IMR-90 (cell line): ENCODE results near the gene CYREN. TPM values are rescaled to one million over a fixed set of nuclear protein-coding genes. Genes with fewer than 3 reads are reported as not detected.

Source experiments
- ATAC-seq: fragments of 200-7000 bp; cut with Tn5 transposase; 2 replicates; pipeline ENCODE4 v1.9.1; 2020; ENCODE audit warnings: low read depth, mild to moderate bottlenecking, moderate library complexity
- BruUV-seq: library from RNA; stranded (reverse); fragments of 400-500 nt; replicated peaks from 2 replicates; lab custom pipeline; 2021; lab: Mats Ljungman, UMichigan
- CTCF ChIA-PET: fragments of 300-600 bp; formaldehyde crosslinking; extraction: SDS; loops from one replicate; lab custom pipeline; 2021; ENCODE audit warnings: antibody characterized with exemption; lab: Yijun Ruan, JAX
- POLR2A ChIA-PET: fragments of 300-600 bp; sonication (Branson Sonifier 250); formaldehyde crosslinking; loops from one replicate; lab custom pipeline; 2022; ENCODE audit warnings: antibody characterized with exemption; ENCODE audit not compliant: unreplicated experiment; lab: Charles Lee
- DNase-seq: peaks from one replicate; pipeline ENCODE4 v3.0.0; 2013
- H2AFZ ChIP-seq: replicated peaks from 2 replicates; pipeline ENCODE3; 2013; ENCODE audit warnings: low read length, mild to moderate bottlenecking; ENCODE audit not compliant: poor library complexity
- H2AK5ac ChIP-seq: 2 replicates; pipeline ENCODE4 v1.6.1; 2013; ENCODE audit warnings: low read depth, low read length, inconsistent platforms
- H2AK9ac ChIP-seq: replicated peaks from 2 replicates; pipeline ENCODE3; 2013; ENCODE audit warnings: mild to moderate bottlenecking, low read depth, low read length, moderate library complexity; ENCODE audit not compliant: poor library complexity
- H2BK120ac ChIP-seq: 2 replicates; pipeline ENCODE4 v1.6.1; 2013; ENCODE audit warnings: low read depth, low read length, inconsistent platforms
- H2BK15ac ChIP-seq: 3 replicates; pipeline ENCODE4 v1.6.1; 2013; ENCODE audit warnings: low read depth, low read length, inconsistent platforms
- H2BK20ac ChIP-seq: 2 replicates; pipeline ENCODE4 v1.6.1; 2013; ENCODE audit warnings: low read depth, mild to moderate bottlenecking, inconsistent platforms, low read length, moderate library complexity
- H2BK5ac ChIP-seq: 2 replicates; pipeline ENCODE4 v1.6.1; 2013; ENCODE audit warnings: mild to moderate bottlenecking, low read depth, low read length, inconsistent platforms; ENCODE audit not compliant: poor library complexity, severe bottlenecking
- H3K14ac ChIP-seq: replicated peaks from 2 replicates; pipeline ENCODE4 v1.6.1; 2013; ENCODE audit warnings: low read depth, low read length, inconsistent platforms
- H3K18ac ChIP-seq: 2 replicates; pipeline ENCODE4 v1.6.1; 2013; ENCODE audit warnings: low read depth, low read length, control low read depth
- H3K23ac ChIP-seq: 2 replicates; pipeline ENCODE4 v1.6.1; 2013; ENCODE audit warnings: low read depth, low read length, inconsistent platforms
- H3K27ac ChIP-seq: 2 replicates; pipeline ENCODE4 v1.5.1; 2013; ENCODE audit warnings: mild to moderate bottlenecking, control low read depth, low read length; ENCODE audit not compliant: insufficient read depth
- H3K27me3 ChIP-seq: 2 replicates; pipeline ENCODE4 v1.6.1; 2013; ENCODE audit warnings: low read length; ENCODE audit not compliant: control insufficient read depth, insufficient read depth
- H3K36me3 ChIP-seq: 2 replicates; pipeline ENCODE4 v1.6.1; 2013; ENCODE audit warnings: low read length, mixed read lengths; ENCODE audit not compliant: control insufficient read depth, insufficient read depth
- H3K4ac ChIP-seq: 2 replicates; pipeline ENCODE4 v1.6.1; 2013; ENCODE audit warnings: low read depth, low read length, inconsistent platforms
- H3K4me1 ChIP-seq: 2 replicates; pipeline ENCODE4 v1.6.1; 2013; ENCODE audit warnings: low read length, mixed read lengths; ENCODE audit not compliant: control insufficient read depth, insufficient read depth
- H3K4me2 ChIP-seq: 2 replicates; pipeline ENCODE4 v1.6.1; 2013; ENCODE audit warnings: low read depth, mild to moderate bottlenecking, control low read depth, low read length, moderate library complexity
- H3K4me3 ChIP-seq: 2 replicates; pipeline ENCODE4 v1.5.1; 2013; ENCODE audit warnings: low read depth, mild to moderate bottlenecking, control low read depth, low read length, moderate library complexity; ENCODE audit not compliant: insufficient read depth
- H3K56ac ChIP-seq: 2 replicates; pipeline ENCODE4 v1.6.1; 2013; ENCODE audit warnings: low read length, inconsistent platforms; ENCODE audit not compliant: insufficient read depth; ENCODE audit errors: extremely low read depth
- H3K79me1 ChIP-seq, 2 experiments: 2 replicates each; pipeline ENCODE4 v1.6.1; 2013; ENCODE audit warnings: low read length in 2 of 2, inconsistent platforms in 1 of 2, low read depth in 1 of 2
- H3K9ac ChIP-seq: 2 replicates; pipeline ENCODE4 v1.6.1; 2013; ENCODE audit warnings: low read depth, low read length, control low read depth
- H3K9me1 ChIP-seq: 2 replicates; pipeline ENCODE4 v1.6.1; 2013; ENCODE audit warnings: low read length, inconsistent platforms; ENCODE audit not compliant: insufficient read depth
- H3K9me3 ChIP-seq: 2 replicates; pipeline ENCODE4 v1.6.1; 2013; ENCODE audit warnings: low read length; ENCODE audit not compliant: control insufficient read depth, insufficient read depth
- H4K20me1 ChIP-seq: 2 replicates; pipeline ENCODE4 v1.6.1; 2013; ENCODE audit warnings: low read length, inconsistent platforms; ENCODE audit not compliant: insufficient read depth
- H4K5ac ChIP-seq: 2 replicates; pipeline ENCODE4 v1.6.1; 2013; ENCODE audit warnings: mild to moderate bottlenecking, low read depth, low read length, control low read depth
- H4K8ac ChIP-seq, 2 experiments: 2 replicates each; pipeline ENCODE4 v1.6.1; 2013; ENCODE audit warnings: low read depth in 2 of 2, low read length in 2 of 2, control low read depth in 1 of 2, inconsistent platforms in 1 of 2
- H4K91ac ChIP-seq: 2 replicates; pipeline ENCODE4 v1.6.1; 2013; ENCODE audit warnings: low read depth, low read length, inconsistent platforms; ENCODE audit not compliant: insufficient read depth
- BHLHE40 ChIP-seq: fragments of 150-350 bp; IDR thresholded peaks from 2 replicates; pipeline ENCODE4 v1.6.1; 2016; ENCODE audit warnings: mild to moderate bottlenecking, low read depth, low read length
- CEBPB ChIP-seq: IDR thresholded peaks from 2 replicates; pipeline ENCODE4 v1.6.1; 2012; ENCODE audit warnings: low read depth, low read length, improper control_type of control experiment
- CHD1 ChIP-seq: IDR thresholded peaks from 2 replicates; pipeline ENCODE4 v1.6.1; 2012; ENCODE audit warnings: low read depth, low read length, improper control_type of control experiment
- FOS ChIP-seq: fragments of 150-350 bp; IDR thresholded peaks from 2 replicates; pipeline ENCODE4 v1.6.1; 2016; ENCODE audit warnings: low read depth, low read length
- MAFK ChIP-seq: IDR thresholded peaks from 2 replicates; pipeline ENCODE4 v1.6.1; 2012; ENCODE audit warnings: low read depth, low read length, improper control_type of control experiment
- MAZ ChIP-seq: IDR thresholded peaks from 2 replicates; pipeline ENCODE4 v1.6.1; 2012; ENCODE audit warnings: low read depth, mild to moderate bottlenecking, low read length, improper control_type of control experiment, moderate library complexity, borderline replicate concordance
- MXI1 ChIP-seq: IDR thresholded peaks from 2 replicates; pipeline ENCODE4 v1.6.1; 2012; ENCODE audit warnings: low read depth, mild to moderate bottlenecking, low read length, moderate library complexity, borderline replicate concordance
- NFE2L2 ChIP-seq: fragments of 150-350 bp; IDR thresholded peaks from 2 replicates; pipeline ENCODE4 v1.6.1; 2016; ENCODE audit warnings: low read depth, mild to moderate bottlenecking, low read length
- POLR2A ChIP-seq: IDR thresholded peaks from 2 replicates; pipeline ENCODE4 v1.6.1; 2012; ENCODE audit warnings: mild to moderate bottlenecking, low read depth, low read length
- RAD21 ChIP-seq: IDR thresholded peaks from 2 replicates; pipeline ENCODE4 v1.6.1; 2012; ENCODE audit warnings: low read length, improper control_type of control experiment
- RCOR1 ChIP-seq: IDR thresholded peaks from 2 replicates; pipeline ENCODE4 v1.6.1; 2012; ENCODE audit warnings: mild to moderate bottlenecking, low read length, improper control_type of control experiment; ENCODE audit not compliant: insufficient replicate concordance
- RFX5 ChIP-seq: IDR thresholded peaks from 2 replicates; pipeline ENCODE4 v1.8.0; 2012; ENCODE audit warnings: low read depth, mild to moderate bottlenecking, low read length, moderate library complexity
- SMC3 ChIP-seq: fragments of 150-350 bp; IDR thresholded peaks from 2 replicates; pipeline ENCODE4 v1.6.1; 2016; ENCODE audit warnings: low read depth, mild to moderate bottlenecking, antibody characterized with exemption, low read length, moderate library complexity
- WGBS, 2 experiments: methylation state at CpG; one replicate each; pipeline versions ENCODE4 v1.1.5 to v1.1.7; 2013; ENCODE audit warnings: missing lambda C conversion rate in 2 of 2; ENCODE audit not compliant: insufficient read length in 1 of 2; ENCODE audit errors: extremely low coverage in 2 of 2; 5-methylcytosine and 5-hydroxymethylcytosine counted together
- dilution Hi-C: fragments of 300-500 bp; cut with HindIII; formaldehyde crosslinking; loops from one replicate; pipeline ENCODE4 v1.14.3; 2018; ENCODE audit warnings: low sequenced_read_pairs; ENCODE audit not compliant: unreplicated experiment
- in situ Hi-C: fragments of 300-500 bp; cut with MboI; formaldehyde crosslinking; loops from 3 replicates; pipeline ENCODE4 v1.14.3; 2019; ENCODE audit warnings: low sequenced_read_pairs, inconsistent platforms, mixed read lengths
- intact Hi-C: fragments of 100-400 bp; cut with micrococcal nuclease; formaldehyde crosslinking; loops from 2 replicates; pipeline ENCODE4 v1.10.0; 2022
- polyA plus RNA-seq, 3 experiments: library from polyadenylated mRNA; depleted of rRNA; stranded (reverse); fragments of >200 nt; gene quantifications; 2 replicates each; pipeline ENCODE4 v1.2.3, GENCODE V29; 2012; ENCODE audit warnings: low replicate concordance in 1 of 3
- total RNA-seq: library from RNA; depleted of rRNA; stranded (reverse); fragments of >200 nt; gene quantifications from 2 replicates; pipeline ENCODE4 v1.2.3, GENCODE V29; 2012
- TF ChIP-seq, protein P1 (sequence below): conservative IDR thresholded peaks from 2 replicates; pipeline ENCODE4 v1.5.1; 2012; ENCODE audit warnings: mild to moderate bottlenecking, low read depth, low read length, improper control_type of control experiment
- TF ChIP-seq, protein P2 (sequence below): fragments of 150-350 bp; IDR thresholded peaks from 2 replicates; pipeline ENCODE4 v1.6.1; 2017; ENCODE audit warnings: mild to moderate bottlenecking, antibody characterized with exemption, low read length, low read depth
- TF ChIP-seq, protein P3 (sequence below): fragments of 150-350 bp; IDR thresholded peaks from 2 replicates; pipeline ENCODE4 v1.6.1; 2016; ENCODE audit warnings: low read depth, mild to moderate bottlenecking, low read length, moderate library complexity, borderline replicate concordance

The CYREN gene
- total and polyA plus RNA-seq, 2 of the 4 experiments (the other 2 are of a cell fraction), result 26.5 to 29.2 TPM

DNA sequence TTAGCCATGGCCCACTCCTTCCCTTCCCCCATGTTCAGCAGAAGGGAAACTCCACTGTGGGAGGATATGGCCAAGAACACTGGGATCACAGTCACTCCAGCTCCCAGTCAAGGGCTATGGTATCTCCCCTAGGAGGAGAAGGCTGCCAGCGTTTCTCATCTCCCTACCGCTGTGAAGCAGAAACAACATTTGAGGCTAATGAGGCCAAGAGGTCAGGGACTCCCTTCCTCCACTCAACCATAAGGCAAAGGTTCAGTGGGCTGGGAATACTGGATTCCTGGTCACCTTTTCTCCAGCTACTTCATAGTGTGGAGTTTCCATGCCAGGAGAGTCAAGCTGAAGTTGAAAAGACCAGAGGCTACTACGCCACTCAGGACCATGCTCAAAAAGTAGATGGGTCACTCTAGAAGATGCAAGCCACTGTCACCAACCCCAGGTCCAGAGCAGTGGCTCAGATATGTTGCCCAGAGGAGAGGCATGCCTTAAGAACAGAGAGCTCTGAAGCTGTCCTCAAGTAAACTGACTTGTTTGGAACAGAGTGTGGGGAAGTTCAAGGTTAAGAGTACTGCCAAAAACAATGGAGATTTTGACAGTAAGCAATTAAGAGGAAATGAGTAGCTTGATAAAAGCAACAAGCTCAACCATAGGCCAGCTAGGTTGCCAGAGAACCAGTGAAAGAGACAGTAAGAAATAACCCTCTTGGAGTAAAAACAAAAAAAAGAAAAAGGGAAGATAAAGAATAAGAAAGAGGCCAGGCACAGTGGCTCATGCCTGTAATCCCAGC is 26.4 kb downstream of the CYREN start:
- no peak overlapping the region for H2BK5ac ChIP-seq
- H3K9ac ChIP-seq, result no peak overlapping the region
- in situ Hi-C loops, result no loop called here
- H3K18ac ChIP-seq, result no peak overlapping the region
- no peaks in the 10 kb centered on the region; the same call in 1 of the 2 replicates for H3K27me3 ChIP-seq
- POLR2A ChIA-PET, result no interaction called here
- no TSS peak for BruUV-seq
- H3K27ac ChIP-seq, result no peak overlapping the region
- H3K9me1 ChIP-seq, result peaks cover 7% of the 10 kb centered on the region
- peaks cover 4% of the 10 kb centered on the region; the same call in 1 of the 2 replicates for H3K4me1 ChIP-seq
- H3K56ac ChIP-seq, result no peak overlapping the region
- ATAC-seq (no peak), DNase-seq (no peak)
- no peak overlapping the region for H2AK5ac ChIP-seq
- no peak overlapping the region for H4K91ac ChIP-seq
- H3K36me3 ChIP-seq, result no peaks in the 10 kb centered on the region
- TF ChIP-seq BHLHE40 (no peak), RAD21 (no peak), MAFK (no peak), RCOR1 (no peak), MXI1 (no peak), NFE2L2 (no peak), SMC3 (no peak), FOS (no peak), RFX5 (no peak), CEBPB (no peak), POLR2A (no peak), CHD1 (no peak), MAZ (no peak)
- TF ChIP-seq, protein P1, sequence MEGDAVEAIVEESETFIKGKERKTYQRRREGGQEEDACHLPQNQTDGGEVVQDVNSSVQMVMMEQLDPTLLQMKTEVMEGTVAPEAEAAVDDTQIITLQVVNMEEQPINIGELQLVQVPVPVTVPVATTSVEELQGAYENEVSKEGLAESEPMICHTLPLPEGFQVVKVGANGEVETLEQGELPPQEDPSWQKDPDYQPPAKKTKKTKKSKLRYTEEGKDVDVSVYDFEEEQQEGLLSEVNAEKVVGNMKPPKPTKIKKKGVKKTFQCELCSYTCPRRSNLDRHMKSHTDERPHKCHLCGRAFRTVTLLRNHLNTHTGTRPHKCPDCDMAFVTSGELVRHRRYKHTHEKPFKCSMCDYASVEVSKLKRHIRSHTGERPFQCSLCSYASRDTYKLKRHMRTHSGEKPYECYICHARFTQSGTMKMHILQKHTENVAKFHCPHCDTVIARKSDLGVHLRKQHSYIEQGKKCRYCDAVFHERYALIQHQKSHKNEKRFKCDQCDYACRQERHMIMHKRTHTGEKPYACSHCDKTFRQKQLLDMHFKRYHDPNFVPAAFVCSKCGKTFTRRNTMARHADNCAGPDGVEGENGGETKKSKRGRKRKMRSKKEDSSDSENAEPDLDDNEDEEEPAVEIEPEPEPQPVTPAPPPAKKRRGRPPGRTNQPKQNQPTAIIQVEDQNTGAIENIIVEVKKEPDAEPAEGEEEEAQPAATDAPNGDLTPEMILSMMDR, result no peak
- TF ChIP-seq, protein P2, sequence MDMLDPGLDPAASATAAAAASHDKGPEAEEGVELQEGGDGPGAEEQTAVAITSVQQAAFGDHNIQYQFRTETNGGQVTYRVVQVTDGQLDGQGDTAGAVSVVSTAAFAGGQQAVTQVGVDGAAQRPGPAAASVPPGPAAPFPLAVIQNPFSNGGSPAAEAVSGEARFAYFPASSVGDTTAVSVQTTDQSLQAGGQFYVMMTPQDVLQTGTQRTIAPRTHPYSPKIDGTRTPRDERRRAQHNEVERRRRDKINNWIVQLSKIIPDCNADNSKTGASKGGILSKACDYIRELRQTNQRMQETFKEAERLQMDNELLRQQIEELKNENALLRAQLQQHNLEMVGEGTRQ, result no peak
- TF ChIP-seq, protein P3, sequence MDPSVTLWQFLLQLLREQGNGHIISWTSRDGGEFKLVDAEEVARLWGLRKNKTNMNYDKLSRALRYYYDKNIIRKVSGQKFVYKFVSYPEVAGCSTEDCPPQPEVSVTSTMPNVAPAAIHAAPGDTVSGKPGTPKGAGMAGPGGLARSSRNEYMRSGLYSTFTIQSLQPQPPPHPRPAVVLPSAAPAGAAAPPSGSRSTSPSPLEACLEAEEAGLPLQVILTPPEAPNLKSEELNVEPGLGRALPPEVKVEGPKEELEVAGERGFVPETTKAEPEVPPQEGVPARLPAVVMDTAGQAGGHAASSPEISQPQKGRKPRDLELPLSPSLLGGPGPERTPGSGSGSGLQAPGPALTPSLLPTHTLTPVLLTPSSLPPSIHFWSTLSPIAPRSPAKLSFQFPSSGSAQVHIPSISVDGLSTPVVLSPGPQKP, result no peak
- no peak overlapping the region for H3K4me3 ChIP-seq
- intact Hi-C loops, result no loop called here
- no peak overlapping the region for H2AK9ac ChIP-seq
- H4K5ac ChIP-seq, result no peak overlapping the region
- no peaks in the 10 kb centered on the region for H3K9me3 ChIP-seq
- no CpG with 5 or more reads among the region's 3 CpGs for WGBS, 2 experiments
- no peaks in the 10 kb centered on the region for H4K20me1 ChIP-seq
- CTCF ChIA-PET, result no interaction called here
- no peak overlapping the region for H2BK120ac ChIP-seq
- H4K8ac ChIP-seq, result no peak overlapping the region
- H3K14ac ChIP-seq, result no peak overlapping the region
- H2BK15ac ChIP-seq, result no peak overlapping the region
- H2BK20ac ChIP-seq, result no peak overlapping the region
- no peak overlapping the region for H2AFZ ChIP-seq
- H3K4ac ChIP-seq, result no peak overlapping the region
- no peak overlapping the region for H3K23ac ChIP-seq
- no peak overlapping the region for H3K4me2 ChIP-seq
- dilution Hi-C loops, result no loop called here
- no peaks in the 10 kb centered on the region; a peak in 1 of 4 replicates for H3K79me1 ChIP-seq
